Effector memory CD4-positive, alpha-beta T cell (primary cell): ENCODE results near the gene ACVR1.

Source experiments
- DNase-seq, 3 donors: peaks; one replicate each; pipeline ENCODE4 v3.0.0-alpha.2; 2020
- H3K27ac ChIP-seq: 2 replicates; pipeline ENCODE4 v1.7.0; 2013; ENCODE audit warnings: mild to moderate bottlenecking, low read length, moderate library complexity; ENCODE audit not compliant: insufficient read depth, poor library complexity, severe bottlenecking
- H3K27me3 ChIP-seq: replicated peaks from 2 replicates; pipeline ENCODE4 v1.7.0; 2013; ENCODE audit warnings: mild to moderate bottlenecking, low read length; ENCODE audit not compliant: insufficient read depth, control insufficient read depth, poor library complexity, severe bottlenecking
- H3K36me3 ChIP-seq: 2 replicates; pipeline ENCODE4 v1.7.0; 2013; ENCODE audit warnings: mild to moderate bottlenecking, low read length, moderate library complexity; ENCODE audit not compliant: control insufficient read depth, insufficient read depth
- H3K4me1 ChIP-seq: 2 replicates; pipeline ENCODE4 v1.7.0; 2013; ENCODE audit warnings: low read length, mild to moderate bottlenecking; ENCODE audit not compliant: control insufficient read depth, insufficient read depth, poor library complexity, severe bottlenecking
- H3K4me3 ChIP-seq: 2 replicates; pipeline ENCODE4 v1.7.0; 2013; ENCODE audit warnings: low read length, low read depth, mild to moderate bottlenecking; ENCODE audit not compliant: insufficient read depth, poor library complexity, severe bottlenecking
- H3K9me3 ChIP-seq: 2 replicates; pipeline ENCODE4 v1.7.0; 2013; ENCODE audit warnings: mild to moderate bottlenecking, low read length, moderate library complexity; ENCODE audit not compliant: control insufficient read depth
- total RNA-seq, 3 donors: gene quantifications; one replicate each; lab custom pipeline; 2026; lab: John Stamatoyannopoulos, UW

The ACVR1 gene
- total RNA-seq, result 27.1 to 33.4 (median 30.2) reads per million in 3 donors

DNA sequence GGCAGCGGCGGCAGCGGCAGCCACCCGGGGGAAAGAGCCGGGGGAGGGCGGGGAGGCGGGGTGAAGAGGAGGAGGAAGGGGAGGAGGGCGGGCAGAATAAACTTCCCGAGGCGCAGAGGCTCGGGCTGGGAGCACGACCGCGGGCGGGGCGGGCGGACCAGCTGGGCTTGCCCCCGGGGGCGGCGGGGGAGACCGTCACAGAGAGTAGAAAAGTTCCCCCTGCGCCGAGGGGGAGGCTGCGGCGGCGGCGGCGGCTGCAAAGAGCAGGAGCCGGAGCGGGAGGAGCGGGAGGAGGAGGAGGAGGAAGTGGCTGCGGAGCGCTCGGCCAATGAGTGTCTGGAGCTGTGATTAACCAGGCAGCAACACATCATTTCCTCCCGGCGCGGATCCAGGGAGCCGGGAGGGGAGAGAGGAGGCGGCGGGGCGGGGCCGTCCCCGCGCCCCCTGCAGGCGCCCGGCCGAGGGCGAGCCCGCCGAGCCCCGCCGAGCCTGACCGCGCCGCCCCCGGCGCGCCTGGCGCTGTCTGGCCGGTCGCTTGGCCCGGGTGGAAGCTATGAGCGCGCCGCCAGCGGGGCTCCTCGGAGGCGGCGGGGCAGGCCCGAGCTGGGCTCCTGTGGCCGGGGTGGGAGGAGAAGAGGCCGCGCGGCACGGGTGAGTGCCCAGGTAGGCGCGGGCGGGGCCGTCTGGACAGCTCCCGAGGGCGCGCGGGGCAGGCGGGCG is at the start of gene ACVR1:
ACVR1 (minus strand) TSS at position 265 of the 720 bp plus-strand sequence. CDS start 76,837 bp downstream, outside the sequence.
- Histone ChIP-seq H3K27ac (peak within 1 kb of the TSS; percentile 68), H3K27me3 (no peaks in the 10 kb centered on the region), H3K9me3 (no peaks in the 10 kb centered on the region), H3K4me3 (peak within 1 kb of the TSS; percentile 79), H3K36me3 (no peaks in the 10 kb centered on the region), H3K4me1 (peaks cover 17% of the 10 kb centered on the region)
- peak; percentile 79 to 81 (median 79) for DNase-seq

DNA sequence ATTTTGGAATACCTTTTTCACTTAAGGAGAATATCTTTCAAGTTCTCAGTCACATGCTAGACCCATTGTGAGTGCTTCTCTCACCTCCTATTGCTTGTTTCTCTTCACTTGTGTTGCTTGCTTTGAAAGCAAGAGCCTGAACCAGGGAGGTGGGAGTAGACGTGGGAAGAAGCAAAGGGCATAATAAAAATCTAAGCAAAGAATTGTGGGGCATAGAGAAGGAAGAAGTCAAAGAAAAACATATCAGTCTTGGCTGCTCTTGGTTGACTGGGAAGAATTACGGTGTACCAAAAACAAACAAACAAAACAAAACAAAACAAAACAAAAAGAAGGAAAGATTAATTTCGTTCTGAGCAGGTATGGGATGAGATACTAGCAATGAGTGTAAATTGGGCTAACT is 48.9 kb upstream of the ACVR1 start:
- no peaks in the 10 kb centered on the region for H3K4me1 ChIP-seq
- H3K9me3 ChIP-seq, result no peaks in the 10 kb centered on the region
- H3K4me3 ChIP-seq, result no peak overlapping the region
- H3K27ac ChIP-seq, result no peak overlapping the region
- H3K36me3 ChIP-seq, result no peaks in the 10 kb centered on the region
- DNase-seq, result no peak
- no peaks in the 10 kb centered on the region for H3K27me3 ChIP-seq

DNA sequence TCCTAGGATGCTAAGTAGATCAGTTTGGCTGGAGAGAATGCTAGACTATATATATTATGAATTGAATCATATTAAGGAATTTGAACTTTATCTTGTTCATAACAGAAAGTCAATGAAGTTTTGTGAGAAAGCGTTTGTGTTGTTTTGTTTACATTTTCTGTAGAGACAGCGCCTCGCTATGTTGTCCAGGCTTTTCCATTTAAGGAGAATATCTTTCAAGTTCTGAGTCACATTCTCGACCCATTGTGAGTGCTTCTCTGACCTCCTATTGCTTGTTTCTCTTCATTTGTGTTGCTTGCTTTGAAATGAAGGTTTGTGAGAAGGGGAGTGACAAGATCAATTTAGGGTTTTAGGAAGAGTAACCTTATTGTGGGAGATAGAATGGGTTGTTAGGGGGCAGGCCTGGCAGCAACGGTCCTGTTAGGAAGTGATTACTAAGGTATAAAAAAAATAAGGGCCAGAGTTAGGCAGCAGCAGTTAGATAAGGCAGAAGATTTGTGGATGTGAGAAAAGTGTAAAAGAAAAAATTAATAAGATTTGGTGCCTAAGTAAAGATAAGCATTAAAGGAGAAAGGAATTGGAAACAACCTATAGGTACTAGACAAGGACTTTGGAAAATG is 47.6 kb upstream of the ACVR1 start:
- Histone ChIP-seq H3K4me3 (no peak overlapping the region), H3K27ac (no peak overlapping the region), H3K36me3 (no peaks in the 10 kb centered on the region), H3K9me3 (no peaks in the 10 kb centered on the region), H3K27me3 (no peaks in the 10 kb centered on the region), H3K4me1 (no peaks in the 10 kb centered on the region)
- no peak for DNase-seq

DNA sequence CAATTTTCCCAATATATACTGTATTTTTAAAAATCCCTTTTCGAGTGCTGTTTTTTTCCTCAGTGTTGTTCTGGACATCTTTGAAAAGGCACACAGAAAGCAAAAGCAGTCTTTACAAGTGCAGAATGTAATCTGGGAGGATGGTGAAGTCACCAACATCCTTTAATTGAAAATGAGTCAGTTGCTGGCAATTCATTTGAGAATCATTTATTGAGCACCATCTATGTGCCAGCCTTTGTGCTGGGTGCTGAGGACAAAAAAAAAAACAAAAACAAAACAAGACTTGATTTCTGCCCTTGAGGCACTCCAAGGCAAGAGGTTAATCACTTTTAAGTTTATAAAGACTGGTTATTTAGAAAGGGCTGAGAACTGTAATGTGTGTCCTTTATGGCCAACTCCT is 46.7 kb upstream of the ACVR1 start:
- no peak overlapping the region for H3K27ac ChIP-seq
- H3K4me3 ChIP-seq, result no peak overlapping the region
- DNase-seq, result no peak
- no peaks in the 10 kb centered on the region for H3K4me1 ChIP-seq
- no peaks in the 10 kb centered on the region for H3K9me3 ChIP-seq
- H3K27me3 ChIP-seq, result no peaks in the 10 kb centered on the region
- H3K36me3 ChIP-seq, result no peaks in the 10 kb centered on the region

DNA sequence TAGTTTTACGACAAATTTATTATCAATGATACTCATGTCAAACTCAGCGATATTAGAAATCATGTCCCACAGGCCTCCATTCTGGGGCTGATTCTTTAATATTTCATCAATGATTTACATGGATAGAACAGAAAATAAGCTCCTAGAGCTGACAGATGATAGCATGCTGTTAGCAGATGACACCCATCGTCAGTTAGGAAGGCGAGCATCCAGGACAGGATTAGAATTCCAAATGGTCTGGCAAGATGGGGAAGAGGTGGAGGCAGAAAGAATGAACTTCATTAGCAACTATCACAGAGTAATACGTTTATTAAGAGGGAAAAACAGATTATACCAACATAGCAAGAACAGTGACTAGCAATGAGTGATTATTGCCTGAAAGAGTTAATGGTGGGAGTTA is 46.2 kb upstream of the ACVR1 start:
- H3K9me3 ChIP-seq, result no peaks in the 10 kb centered on the region
- no peaks in the 10 kb centered on the region for H3K4me1 ChIP-seq
- H3K27ac ChIP-seq, result no peak overlapping the region
- H3K4me3 ChIP-seq, result no peak overlapping the region
- no peaks in the 10 kb centered on the region for H3K36me3 ChIP-seq
- no peaks in the 10 kb centered on the region for H3K27me3 ChIP-seq
- no peak for DNase-seq

DNA sequence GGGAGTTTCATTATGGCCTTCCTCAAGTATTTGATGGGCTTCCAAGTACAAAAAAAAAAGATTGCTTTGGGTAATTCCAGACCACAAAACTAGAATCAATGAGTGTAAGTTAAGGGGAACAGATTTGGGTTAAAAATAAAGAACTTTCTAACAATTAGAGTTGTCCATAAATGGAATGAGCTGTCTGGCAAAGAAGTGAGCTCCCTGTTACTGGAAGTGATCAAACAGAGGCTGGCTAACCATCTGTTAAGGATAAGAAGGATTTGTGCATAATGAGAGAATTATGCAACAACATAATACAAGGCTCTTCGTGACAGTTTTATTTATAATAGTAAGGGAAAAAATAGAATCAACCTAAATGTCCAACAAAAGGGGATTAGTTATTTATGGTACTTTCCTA is 44.6 kb upstream of the ACVR1 start:
- H3K4me3 ChIP-seq, result no peak overlapping the region
- no peak overlapping the region for H3K27ac ChIP-seq
- H3K4me1 ChIP-seq, result no peaks in the 10 kb centered on the region
- H3K9me3 ChIP-seq, result no peaks in the 10 kb centered on the region
- no peaks in the 10 kb centered on the region for H3K27me3 ChIP-seq
- DNase-seq, result no peak
- H3K36me3 ChIP-seq, result no peaks in the 10 kb centered on the region

DNA sequence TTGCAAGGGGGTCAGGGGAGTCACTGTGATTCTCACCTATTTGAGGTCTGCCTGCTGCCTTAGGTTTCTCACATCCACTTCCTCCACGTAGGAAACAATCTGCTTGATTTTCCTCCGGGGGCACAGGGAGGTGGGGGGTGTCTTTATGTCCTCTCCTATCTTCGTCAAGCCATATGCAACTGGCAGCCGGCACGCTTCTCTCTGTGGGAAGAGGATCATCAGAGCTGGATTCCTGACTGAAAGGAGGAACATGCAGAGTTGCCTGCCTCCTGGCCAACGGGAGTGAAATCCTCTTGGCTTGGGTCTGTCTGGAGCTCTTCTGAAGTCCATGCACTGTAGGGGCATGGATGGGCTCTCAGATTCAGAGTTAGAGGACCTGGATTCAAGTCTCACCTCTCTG is 43.1 kb upstream of the ACVR1 start:
- Histone ChIP-seq H3K36me3 (no peaks in the 10 kb centered on the region), H3K4me3 (no peak overlapping the region), H3K4me1 (no peaks in the 10 kb centered on the region), H3K27me3 (no peaks in the 10 kb centered on the region), H3K27ac (no peak overlapping the region), H3K9me3 (no peaks in the 10 kb centered on the region)
- DNase-seq, result no peak

DNA sequence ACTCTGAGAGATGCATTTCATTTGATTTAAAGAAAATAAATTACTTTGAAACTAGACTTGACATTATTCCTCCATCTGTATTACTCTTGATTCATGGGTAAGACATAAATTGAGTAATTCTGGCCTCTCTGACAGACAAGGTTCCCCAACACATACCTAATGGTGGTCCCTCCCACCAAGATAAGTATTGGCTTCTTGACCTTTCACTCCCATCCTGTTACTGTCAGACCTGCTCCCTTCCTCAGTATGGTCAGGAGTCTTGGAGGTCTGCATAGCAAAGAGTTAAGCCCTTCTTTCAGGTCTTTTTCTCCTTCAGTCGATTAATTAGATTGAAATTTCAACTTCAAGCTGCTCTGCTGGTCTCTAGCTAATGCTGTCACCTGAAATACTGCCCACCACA is 42.2 kb upstream of the ACVR1 start:
- Histone ChIP-seq H3K4me3 (no peak overlapping the region), H3K4me1 (no peaks in the 10 kb centered on the region), H3K27me3 (no peaks in the 10 kb centered on the region), H3K27ac (no peak overlapping the region), H3K9me3 (no peaks in the 10 kb centered on the region), H3K36me3 (no peaks in the 10 kb centered on the region)
- no peak for DNase-seq

DNA sequence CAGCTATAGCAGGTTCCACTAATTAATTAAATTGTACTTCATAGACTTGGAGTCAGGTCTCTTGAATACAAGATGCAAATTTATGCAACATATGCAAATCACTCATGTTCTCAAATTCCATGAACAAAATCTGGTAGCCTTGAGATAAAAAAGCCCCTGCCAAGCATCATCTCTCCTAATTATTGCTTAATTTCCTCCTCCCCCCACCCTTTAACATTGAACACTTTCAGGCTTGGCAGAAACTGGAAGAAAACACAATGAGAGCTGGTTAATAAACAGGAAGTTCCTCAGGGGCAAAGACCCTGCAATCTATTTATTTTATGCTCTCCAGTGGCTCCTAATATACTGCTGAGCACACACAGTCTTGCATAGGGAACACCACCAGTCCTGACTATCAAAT is 35.6 kb upstream of the ACVR1 start:
- Histone ChIP-seq H3K27ac (no peak overlapping the region), H3K36me3 (no peaks in the 10 kb centered on the region), H3K4me1 (no peaks in the 10 kb centered on the region), H3K9me3 (no peaks in the 10 kb centered on the region), H3K27me3 (no peaks in the 10 kb centered on the region), H3K4me3 (no peak overlapping the region)
- DNase-seq, result no peak

DNA sequence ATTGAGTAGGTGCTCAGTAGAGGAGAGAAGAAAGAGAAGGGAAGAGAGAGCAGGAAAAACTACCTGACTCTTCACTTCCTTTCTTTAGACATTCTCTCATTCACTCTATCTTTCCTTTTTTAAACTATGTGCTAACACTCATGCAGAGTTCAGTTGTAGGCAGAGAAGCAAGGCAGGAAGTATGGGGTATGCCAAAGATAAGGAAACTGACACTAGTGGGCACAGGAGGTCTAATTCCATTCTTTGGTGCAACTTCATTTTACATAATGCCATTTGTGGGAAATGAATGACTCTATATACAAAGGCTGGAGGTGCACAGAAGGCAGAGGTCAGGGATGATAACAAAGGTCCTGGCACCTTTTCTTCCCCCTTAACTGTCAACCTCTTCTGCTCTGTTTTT is 35.1 kb upstream of the ACVR1 start:
- no peaks in the 10 kb centered on the region for H3K36me3 ChIP-seq
- no peaks in the 10 kb centered on the region for H3K27me3 ChIP-seq
- H3K9me3 ChIP-seq, result no peaks in the 10 kb centered on the region
- H3K27ac ChIP-seq, result no peak overlapping the region
- H3K4me1 ChIP-seq, result no peaks in the 10 kb centered on the region
- DNase-seq, result no peak
- no peak overlapping the region for H3K4me3 ChIP-seq
